ENCODE data around the gene CLEC4G. TPM values are rescaled to one million over a fixed set of nuclear protein-coding genes. Genes with fewer than 3 reads are reported as not detected.

CLEC4G gene
- total RNA-seq, 4 donors from 2014 or later: 0.55 to 1.1 TPM; not detected in 2

DNA sequence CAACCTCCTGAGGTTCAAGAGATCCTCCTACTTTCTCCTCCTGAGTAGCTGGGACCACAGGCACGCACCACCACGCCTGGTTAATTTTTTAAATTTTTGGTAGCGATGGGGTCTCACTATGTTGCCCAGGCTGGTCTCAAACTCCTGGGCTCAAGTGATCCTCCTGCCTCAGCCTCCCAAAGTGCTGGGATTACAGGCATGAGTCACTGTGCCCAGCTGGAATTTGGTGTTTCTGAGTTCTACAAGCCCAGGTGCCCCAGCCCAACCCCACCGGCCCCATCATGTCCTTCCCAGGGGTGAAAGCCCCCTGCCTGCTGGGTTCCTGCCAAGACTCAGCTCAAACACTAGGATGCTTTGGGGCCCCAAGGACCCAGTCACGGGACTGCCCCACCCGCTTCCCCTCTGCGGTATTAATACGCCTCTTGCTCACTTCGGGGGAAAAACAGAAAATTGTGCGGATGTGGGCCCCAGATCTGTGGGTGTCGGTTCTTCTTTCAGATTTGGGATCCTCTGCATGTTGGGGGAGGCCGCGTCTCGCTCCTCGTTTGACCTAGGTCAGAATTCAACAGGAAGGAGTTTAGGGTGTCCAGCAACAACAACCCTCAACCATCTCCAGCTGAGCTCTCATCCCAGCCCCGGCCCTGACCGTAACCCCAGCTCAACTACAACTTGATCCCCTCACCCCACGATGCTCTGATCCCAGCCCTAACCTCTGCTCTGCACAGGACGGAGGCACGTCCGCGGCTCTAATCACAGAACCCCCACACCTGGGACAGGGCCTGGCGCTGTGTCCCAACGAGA is 26.3 kb downstream of the CLEC4G start:
- peak; percentile 72 for DNase-seq
- Histone ChIP-seq H3K36me3 (no peaks in the 10 kb centered on the region), H3K4me1 (no peaks in the 10 kb centered on the region), H3K27ac (peak overlapping the region; percentile 22 to 61 (median 35)), H3K4me3 (no peak overlapping the region), H3K9me3 (no peaks in the 10 kb centered on the region), H3K27me3 (peaks cover 6% of the 10 kb centered on the region)
- in situ Hi-C loops (cut with MboI; ENCODE audit: low pct_ligation_motif_present in 1 of 4, low pct_unique_long_range_greater_than_20kb in 1 of 4, low sequenced_read_pairs in 3 of 4) (no loop called here), intact Hi-C loops (cut with DNase I; ENCODE audit: low total_unique reads) (no loop called here)
- WGBS, 2 donors (ENCODE audit: low coverage in 1 of 2): 47 to 55% methylated on average over 3 to 24 of the region's 24 CpGs
- TF ChIP-seq, protein P1, sequence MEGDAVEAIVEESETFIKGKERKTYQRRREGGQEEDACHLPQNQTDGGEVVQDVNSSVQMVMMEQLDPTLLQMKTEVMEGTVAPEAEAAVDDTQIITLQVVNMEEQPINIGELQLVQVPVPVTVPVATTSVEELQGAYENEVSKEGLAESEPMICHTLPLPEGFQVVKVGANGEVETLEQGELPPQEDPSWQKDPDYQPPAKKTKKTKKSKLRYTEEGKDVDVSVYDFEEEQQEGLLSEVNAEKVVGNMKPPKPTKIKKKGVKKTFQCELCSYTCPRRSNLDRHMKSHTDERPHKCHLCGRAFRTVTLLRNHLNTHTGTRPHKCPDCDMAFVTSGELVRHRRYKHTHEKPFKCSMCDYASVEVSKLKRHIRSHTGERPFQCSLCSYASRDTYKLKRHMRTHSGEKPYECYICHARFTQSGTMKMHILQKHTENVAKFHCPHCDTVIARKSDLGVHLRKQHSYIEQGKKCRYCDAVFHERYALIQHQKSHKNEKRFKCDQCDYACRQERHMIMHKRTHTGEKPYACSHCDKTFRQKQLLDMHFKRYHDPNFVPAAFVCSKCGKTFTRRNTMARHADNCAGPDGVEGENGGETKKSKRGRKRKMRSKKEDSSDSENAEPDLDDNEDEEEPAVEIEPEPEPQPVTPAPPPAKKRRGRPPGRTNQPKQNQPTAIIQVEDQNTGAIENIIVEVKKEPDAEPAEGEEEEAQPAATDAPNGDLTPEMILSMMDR (IDR thresholded peaks at IDR 0.05): no peak
- TF ChIP-seq EP300 (IDR thresholded peaks at IDR 0.05; ENCODE audit: low read depth) (no peak), POLR2A (IDR thresholded peaks at IDR 0.05) (no peak), POLR2AphosphoS5 (IDR thresholded peaks at IDR 0.05) (no peak)

DNA sequence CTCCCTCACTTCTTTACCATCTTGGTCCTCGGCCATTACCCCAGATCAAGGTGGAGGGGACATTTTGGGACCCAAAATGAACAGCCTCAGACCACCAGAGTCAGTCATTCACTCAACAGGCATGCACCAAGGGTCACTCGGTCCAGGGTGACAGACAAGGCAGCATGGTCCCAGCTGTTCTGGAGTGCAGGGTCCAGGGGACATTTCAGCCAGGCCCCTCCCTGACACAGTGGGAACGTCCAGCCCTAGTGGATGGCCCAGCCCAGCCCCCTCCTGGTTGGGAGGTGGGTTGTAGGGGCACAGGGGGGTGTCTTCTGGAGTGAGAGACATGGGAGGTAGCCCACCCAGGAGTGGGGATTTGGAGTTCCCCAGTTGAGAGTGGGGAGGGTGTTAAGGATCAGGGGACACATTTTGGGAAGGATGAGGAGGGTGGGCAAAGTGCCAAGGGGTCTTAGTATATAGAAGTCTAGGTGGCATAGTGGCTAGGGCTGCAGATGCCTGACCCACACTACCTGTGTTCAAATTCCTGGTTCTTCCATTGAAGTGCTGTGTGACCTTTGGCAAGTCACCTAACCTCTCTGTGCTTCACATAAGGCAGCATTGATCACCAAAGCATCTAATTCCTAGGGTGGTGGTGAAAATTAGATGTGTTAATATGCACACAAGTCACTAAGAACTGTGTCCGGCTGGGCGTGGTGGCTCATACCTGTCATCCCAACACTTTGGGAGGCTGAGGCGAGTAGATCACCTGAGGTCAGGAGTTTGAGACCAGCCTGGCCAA is 27.4 kb downstream of the CLEC4G start:
- Histone ChIP-seq H3K4me3 (no peak overlapping the region), H3K27me3 (peaks cover 6% of the 10 kb centered on the region), H3K36me3 (no peaks in the 10 kb centered on the region), H3K27ac (no peak overlapping the region), H3K4me1 (no peaks in the 10 kb centered on the region), H3K9me3 (no peaks in the 10 kb centered on the region)
- WGBS, 2 donors (ENCODE audit: low coverage in 1 of 2): 76% methylated on average over 6 of the region's 6 CpGs; no CpG with 5 or more reads in 1 of the 2 donors
- no peak for DNase-seq
- intact Hi-C loops (cut with DNase I; ENCODE audit: low total_unique reads) (no loop called here), in situ Hi-C loops (cut with MboI; ENCODE audit: low pct_ligation_motif_present in 1 of 4, low pct_unique_long_range_greater_than_20kb in 1 of 4, low sequenced_read_pairs in 3 of 4) (no loop called here)
- no peak for TF ChIP-seq POLR2AphosphoS5 (IDR thresholded peaks at IDR 0.05)
- TF ChIP-seq POLR2A (IDR thresholded peaks at IDR 0.05): no peak
- TF ChIP-seq EP300 (IDR thresholded peaks at IDR 0.05; ENCODE audit: low read depth): no peak

DNA sequence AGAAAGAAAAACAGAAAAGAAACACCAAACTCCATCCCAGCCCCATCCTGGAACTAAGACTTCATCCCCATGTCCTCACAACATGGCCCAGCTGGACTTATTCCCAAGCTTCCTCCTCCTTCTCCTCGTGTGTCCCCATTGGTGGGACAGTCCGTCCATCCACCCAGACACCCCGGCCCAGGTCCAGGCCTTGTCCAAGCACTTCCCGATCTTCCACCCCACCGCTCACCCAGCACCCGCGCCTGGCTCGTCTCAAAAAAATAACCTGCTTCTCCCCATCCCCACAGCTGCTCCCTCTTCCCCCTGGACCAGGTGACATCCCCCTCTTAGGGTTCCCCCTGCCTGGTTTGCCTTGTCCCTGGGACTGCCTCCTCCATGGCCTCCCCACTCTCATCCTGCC is 28.6 kb downstream of the CLEC4G start:
- Histone ChIP-seq H3K27ac (no peak overlapping the region), H3K9me3 (no peaks in the 10 kb centered on the region), H3K36me3 (no peaks in the 10 kb centered on the region), H3K27me3 (peaks cover 16% of the 10 kb centered on the region), H3K4me1 (no peaks in the 10 kb centered on the region), H3K4me3 (no peak overlapping the region)
- WGBS, 2 donors (ENCODE audit: low coverage in 1 of 2): 72% methylated on average over 7 to 8 of the region's 8 CpGs
- no peak for DNase-seq
- in situ Hi-C loops (cut with MboI; ENCODE audit: low pct_ligation_motif_present in 1 of 4, low pct_unique_long_range_greater_than_20kb in 1 of 4, low sequenced_read_pairs in 3 of 4) (no loop called here), intact Hi-C loops (cut with DNase I; ENCODE audit: low total_unique reads) (no loop called here)
- no peak for TF ChIP-seq POLR2A (IDR thresholded peaks at IDR 0.05)
- no peak for TF ChIP-seq POLR2AphosphoS5 (IDR thresholded peaks at IDR 0.05)
- TF ChIP-seq, protein P1 (IDR thresholded peaks at IDR 0.05): no peak
- TF ChIP-seq EP300 (IDR thresholded peaks at IDR 0.05; ENCODE audit: low read depth): no peak

DNA sequence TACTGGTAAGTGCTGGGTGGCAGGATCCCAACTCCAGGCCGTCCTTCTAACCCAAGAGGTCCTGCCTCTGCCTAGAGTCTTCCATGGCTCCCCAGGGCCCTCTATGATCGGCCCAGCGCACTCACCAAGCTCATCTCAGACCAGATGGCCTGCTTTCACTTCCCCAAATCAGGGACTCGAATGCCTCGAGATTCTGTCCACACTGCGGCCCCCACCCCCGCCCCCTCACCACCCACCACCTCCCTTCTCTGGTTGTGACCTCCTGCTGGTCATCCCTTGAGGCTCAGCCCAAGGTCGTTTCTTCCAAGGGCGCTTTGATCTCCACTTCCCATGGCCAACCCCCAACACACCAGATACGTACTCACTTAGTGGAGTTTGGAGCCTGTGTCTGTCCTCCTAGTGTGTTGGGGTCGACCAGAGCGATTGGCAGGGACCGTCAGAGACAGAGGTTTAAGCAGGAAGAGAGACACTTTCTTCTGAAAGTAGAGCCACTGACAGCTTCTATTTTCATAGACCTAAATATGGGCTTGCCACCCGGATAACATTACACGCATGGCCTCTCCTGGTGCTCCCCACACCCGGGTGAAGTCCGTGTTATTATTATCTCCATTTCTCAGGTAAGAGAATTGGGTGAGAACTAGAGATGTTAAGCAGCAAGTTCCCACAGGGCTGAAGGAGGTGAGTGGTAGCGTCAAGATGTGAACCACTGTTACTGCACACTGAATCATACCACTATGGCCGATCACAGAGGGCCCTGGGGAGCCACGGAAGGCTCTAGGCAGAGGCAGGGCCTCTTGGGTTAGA is 30.1 kb downstream of the CLEC4G start, which contains the start of gene FCER2:
FCER2 (minus strand) TSS at position 478 of the 804 bp plus-strand sequence. CDS start 2,371 bp downstream, outside the sequence.
- TF ChIP-seq EP300 (IDR thresholded peaks at IDR 0.05; ENCODE audit: low read depth) (no peak), POLR2AphosphoS5 (IDR thresholded peaks at IDR 0.05) (no peak), POLR2A (IDR thresholded peaks at IDR 0.05) (no peak)
- TF ChIP-seq, protein P1 (IDR thresholded peaks at IDR 0.05): no peak
- peaks cover 22% of the 10 kb centered on the region for H3K27me3 ChIP-seq
- H3K27ac ChIP-seq: no peak within 1 kb of the TSS
- in situ Hi-C loops (cut with MboI; ENCODE audit: low pct_ligation_motif_present in 1 of 4, low pct_unique_long_range_greater_than_20kb in 1 of 4, low sequenced_read_pairs in 3 of 4) (no loop called here), intact Hi-C loops (cut with DNase I; ENCODE audit: low total_unique reads) (no loop called here)
- H3K4me3 ChIP-seq: no peak within 1 kb of the TSS
- H3K9me3 ChIP-seq: no peaks in the 10 kb centered on the region
- H3K4me1 ChIP-seq: no peaks in the 10 kb centered on the region
- 45 to 64% methylated on average over 5 to 20 of the region's 20 CpGs for WGBS, 2 donors (ENCODE audit: low coverage in 1 of 2)
- DNase-seq: peak; percentile 45
- no peaks in the 10 kb centered on the region for H3K36me3 ChIP-seq
